ENCODE measurements around the gene DDRGK1. TPM values are rescaled to one million over a fixed set of nuclear protein-coding genes. Genes with fewer than 3 reads are reported as not detected.

Gene DDRGK1
- total and polyA plus RNA-seq, 2 donors from 2014 or later, result 81.8 to 92.5 TPM

- peaks cover 0 to 22% (median 14%) of the 10 kb centered on the region in 3 donors for H3K4me1 ChIP-seq (ENCODE audit: control insufficient read depth in 2 of 3, insufficient read depth in 2 of 3, low read depth in 1 of 3, low read length in 3 of 3)
- no peaks in the 10 kb centered on the region for H3K36me3 ChIP-seq (ENCODE audit: control insufficient read depth in 2 of 3, insufficient read depth in 3 of 3, low read length in 3 of 3)
- FAIRE-seq, result no peak
- H3K27me3 ChIP-seq (ENCODE audit: control insufficient read depth, insufficient read depth, low read length), result peaks cover under 1% of the 10 kb centered on the region
- peak overlapping the region in 2 of 3 donors; percentile 4 to 32 for H3K9ac ChIP-seq (ENCODE audit: low read length in 3 of 3)
- peak overlapping the region; percentile 49 to 63 for H3K27ac ChIP-seq (ENCODE audit: low read depth in 2 of 2, low read length in 2 of 2)
- DNase-seq, result no peak
- no peaks in the 10 kb centered on the region for H3K9me3 ChIP-seq (ENCODE audit: control insufficient read depth in 2 of 3, insufficient read depth in 1 of 3, low read length in 3 of 3)
- H3K4me3 ChIP-seq (ENCODE audit: low read length in 3 of 3), result peak overlapping the region in 1 of 3 donors; percentile 43
- intact Hi-C loops (cut with DNase I), result no loop called here
- no peak for TF ChIP-seq CTCF (IDR thresholded peaks at IDR 0.05; ENCODE audit: borderline replicate concordance, extremely low read depth, insufficient read depth)
These were observed 35.5 kb downstream of the DDRGK1 start for GRCh38 chr20:3168829-3169590.

- Histone ChIP-seq H3K36me3 (ENCODE audit: control insufficient read depth in 2 of 3, insufficient read depth in 3 of 3, low read length in 3 of 3) (no peaks in the 10 kb centered on the region), H3K9me3 (ENCODE audit: control insufficient read depth in 2 of 3, insufficient read depth in 1 of 3, low read length in 3 of 3) (no peaks in the 10 kb centered on the region), H3K9ac (ENCODE audit: low read length in 3 of 3) (peak overlapping the region in 2 of 3 donors; percentile 4 to 32), H3K27ac (ENCODE audit: low read depth in 2 of 2, low read length in 2 of 2) (peak overlapping the region; percentile 51 to 63), H3K27me3 (ENCODE audit: control insufficient read depth, insufficient read depth, low read length) (no peaks in the 10 kb centered on the region), H3K4me1 (ENCODE audit: control insufficient read depth in 2 of 3, insufficient read depth in 2 of 3, low read depth in 1 of 3, low read length in 3 of 3) (peaks cover 0 to 27% (median 18%) of the 10 kb centered on the region in 3 donors), H3K4me3 (ENCODE audit: low read length in 3 of 3) (peak overlapping the region in 1 of 3 donors; percentile 43)
- DNase-seq (peak; percentile 68 to 87 (median 79)), FAIRE-seq (no peak)
- intact Hi-C loops (cut with DNase I), result no loop called here
- TF ChIP-seq CTCF (IDR thresholded peaks at IDR 0.05; ENCODE audit: borderline replicate concordance, extremely low read depth, insufficient read depth), result no peak
These were observed 36.2 kb downstream of the DDRGK1 start for GRCh38 chr20:3168079-3168828.

- H3K36me3 ChIP-seq (ENCODE audit: control insufficient read depth in 2 of 3, insufficient read depth in 3 of 3, low read length in 3 of 3), result no peaks in the 10 kb centered on the region
- no peak for TF ChIP-seq CTCF (IDR thresholded peaks at IDR 0.05; ENCODE audit: borderline replicate concordance, extremely low read depth, insufficient read depth)
- H3K4me1 ChIP-seq (ENCODE audit: control insufficient read depth in 2 of 3, insufficient read depth in 2 of 3, low read depth in 1 of 3, low read length in 3 of 3), result peaks cover 0 to 32% (median 24%) of the 10 kb centered on the region in 3 donors
- H3K9me3 ChIP-seq (ENCODE audit: control insufficient read depth in 2 of 3, insufficient read depth in 1 of 3, low read length in 3 of 3), result no peaks in the 10 kb centered on the region
- no peaks in the 10 kb centered on the region for H3K27me3 ChIP-seq (ENCODE audit: control insufficient read depth, insufficient read depth, low read length)
- intact Hi-C loops (cut with DNase I), result no loop called here
- peak overlapping the region in 1 of 3 donors; percentile 51 for H3K9ac ChIP-seq (ENCODE audit: low read length in 3 of 3)
- FAIRE-seq, result no peak
- DNase-seq, result no peak
- H3K4me3 ChIP-seq (ENCODE audit: low read length in 3 of 3), result peak overlapping the region in 1 of 3 donors; percentile 43
- peak overlapping the region in 1 of 2 donors; percentile 51 for H3K27ac ChIP-seq (ENCODE audit: low read depth in 2 of 2, low read length in 2 of 2)
These were observed 36.8 kb downstream of the DDRGK1 start for GRCh38 chr20:3167738-3168078.

Measured in kidney (tissue), 14 donors.